Neural crest cell (in vitro differentiated cells): ENCODE results near the gene PXMP2. TPM values are rescaled to one million over a fixed set of nuclear protein-coding genes. Genes with fewer than 3 reads are reported as not detected.

Source experiments
- DNase-seq: peaks from one replicate; pipeline ENCODE4 v3.0.0; 2021; ENCODE audit warnings: low read depth, mixed read lengths, low spot score
- H3K27ac Mint-ChIP-seq: one replicate; pipeline ENCODE4 v1.8.0; 2021; ENCODE audit warnings: mild to moderate bottlenecking, mixed read lengths; ENCODE audit not compliant: unreplicated experiment
- H3K27me3 Mint-ChIP-seq: 2 replicates; pipeline ENCODE4 v1.8.0; 2021; ENCODE audit warnings: low read depth, mild to moderate bottlenecking, mixed read lengths
- H3K36me3 Mint-ChIP-seq: 2 replicates; pipeline ENCODE4 v1.8.0; 2021; ENCODE audit warnings: low read depth, mild to moderate bottlenecking, mixed read lengths
- H3K4me1 Mint-ChIP-seq: 2 replicates; pipeline ENCODE4 v1.8.0; 2021; ENCODE audit warnings: mixed read lengths
- H3K4me3 Mint-ChIP-seq: one replicate; pipeline ENCODE4 v1.8.0; 2021; ENCODE audit warnings: mild to moderate bottlenecking, mixed read lengths
- H3K9me3 Mint-ChIP-seq: 2 replicates; pipeline ENCODE4 v1.8.0; 2021; ENCODE audit warnings: mixed read lengths
- long read RNA-seq: library from polyadenylated mRNA; unstranded; transcript quantifications from one replicate; pipeline ENCODE4 v2.0.0, GENCODE V29; 2020
- total RNA-seq: library from RNA; stranded (reverse); gene quantifications from 2 replicates; pipeline ENCODE4 v1.2.1, GENCODE V29; 2021
- TF ChIP-seq, protein P1 (sequence below): fragments of 200-600 bp; sonication (generic); conservative IDR thresholded peaks from 2 replicates; pipeline ENCODE4 v1.5.0; 2021; ENCODE audit warnings: antibody characterized with exemption, mild to moderate bottlenecking

PXMP2 gene
- total RNA-seq = 31.0 and 33.5 TPM in 2 replicates
- long read RNA-seq, partial matches to known transcripts = 0 of 2 reads
- long read RNA-seq, other reads (novel, unspliced or antisense) = 0 of 2 reads

DNA sequence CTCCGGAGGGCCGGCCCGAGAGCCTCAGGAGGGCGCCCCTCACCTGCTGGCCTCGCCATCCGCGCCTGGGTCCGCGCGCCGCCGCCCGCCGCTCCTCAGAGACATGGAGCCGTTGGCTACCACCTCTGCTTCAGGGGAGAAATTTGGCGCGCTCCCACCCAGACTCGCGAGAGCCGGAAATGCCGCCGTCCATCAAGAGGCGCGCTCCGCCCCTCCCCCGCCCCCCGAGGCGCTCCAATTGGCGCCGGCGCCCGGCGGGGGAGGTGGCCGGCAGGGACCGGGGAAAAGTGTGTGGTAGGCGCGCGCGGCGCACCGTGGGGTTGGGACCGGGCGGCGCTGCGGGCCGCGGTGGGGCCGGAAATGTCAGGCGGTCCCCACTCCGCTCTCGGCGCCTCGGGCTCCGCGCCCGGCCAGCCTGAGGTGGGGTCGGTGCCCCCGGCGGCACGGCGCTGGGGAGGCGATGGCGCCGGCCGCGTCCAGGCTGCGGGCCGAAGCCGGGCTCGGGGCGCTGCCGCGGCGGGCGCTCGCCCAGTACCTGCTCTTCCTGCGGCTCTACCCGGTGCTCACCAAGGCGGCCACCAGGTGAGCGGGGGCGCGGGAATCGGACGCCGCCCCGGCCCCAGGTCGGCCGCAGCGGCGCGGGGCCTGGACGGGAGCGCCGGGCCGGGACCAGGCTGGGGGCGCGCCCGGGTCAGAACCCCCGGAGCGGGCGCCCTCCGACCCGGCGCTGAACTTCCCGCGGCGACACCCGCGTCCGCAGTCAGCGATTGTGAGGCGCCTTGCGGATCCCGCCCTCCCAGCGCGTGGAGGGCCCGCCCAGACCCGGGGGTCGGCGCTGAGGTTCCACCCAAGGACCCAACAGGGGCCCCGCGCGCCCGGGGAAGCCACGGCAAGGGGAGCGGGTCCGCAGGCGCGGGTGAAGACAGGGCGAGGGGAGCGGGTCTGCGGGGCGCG lies at the start of gene PXMP2, which contains the start of gene POLE:
Gene PXMP2, plus strand, starts transcription at position 377 of the 954 bp plus-strand sequence. Its CDS starts 84 bp downstream, at position 461.
Gene POLE, minus strand, starts transcription at position 132 of the 954 bp plus-strand sequence. Its CDS starts 27 bp downstream, at position 105.
- H3K4me3 Mint-ChIP-seq = peak within 1 kb of the TSS; percentile 90
- H3K36me3 Mint-ChIP-seq = peaks cover 28% of the 10 kb centered on the region
- H3K27me3 Mint-ChIP-seq = peaks cover 6% of the 10 kb centered on the region
- H3K4me1 Mint-ChIP-seq = peaks cover 24% of the 10 kb centered on the region
- peaks cover 6% of the 10 kb centered on the region for H3K9me3 Mint-ChIP-seq
- no peak within 1 kb of the TSS for H3K27ac Mint-ChIP-seq
- DNase-seq = peak; percentile 93
- TF ChIP-seq, protein P1, sequence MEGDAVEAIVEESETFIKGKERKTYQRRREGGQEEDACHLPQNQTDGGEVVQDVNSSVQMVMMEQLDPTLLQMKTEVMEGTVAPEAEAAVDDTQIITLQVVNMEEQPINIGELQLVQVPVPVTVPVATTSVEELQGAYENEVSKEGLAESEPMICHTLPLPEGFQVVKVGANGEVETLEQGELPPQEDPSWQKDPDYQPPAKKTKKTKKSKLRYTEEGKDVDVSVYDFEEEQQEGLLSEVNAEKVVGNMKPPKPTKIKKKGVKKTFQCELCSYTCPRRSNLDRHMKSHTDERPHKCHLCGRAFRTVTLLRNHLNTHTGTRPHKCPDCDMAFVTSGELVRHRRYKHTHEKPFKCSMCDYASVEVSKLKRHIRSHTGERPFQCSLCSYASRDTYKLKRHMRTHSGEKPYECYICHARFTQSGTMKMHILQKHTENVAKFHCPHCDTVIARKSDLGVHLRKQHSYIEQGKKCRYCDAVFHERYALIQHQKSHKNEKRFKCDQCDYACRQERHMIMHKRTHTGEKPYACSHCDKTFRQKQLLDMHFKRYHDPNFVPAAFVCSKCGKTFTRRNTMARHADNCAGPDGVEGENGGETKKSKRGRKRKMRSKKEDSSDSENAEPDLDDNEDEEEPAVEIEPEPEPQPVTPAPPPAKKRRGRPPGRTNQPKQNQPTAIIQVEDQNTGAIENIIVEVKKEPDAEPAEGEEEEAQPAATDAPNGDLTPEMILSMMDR = no peak

DNA sequence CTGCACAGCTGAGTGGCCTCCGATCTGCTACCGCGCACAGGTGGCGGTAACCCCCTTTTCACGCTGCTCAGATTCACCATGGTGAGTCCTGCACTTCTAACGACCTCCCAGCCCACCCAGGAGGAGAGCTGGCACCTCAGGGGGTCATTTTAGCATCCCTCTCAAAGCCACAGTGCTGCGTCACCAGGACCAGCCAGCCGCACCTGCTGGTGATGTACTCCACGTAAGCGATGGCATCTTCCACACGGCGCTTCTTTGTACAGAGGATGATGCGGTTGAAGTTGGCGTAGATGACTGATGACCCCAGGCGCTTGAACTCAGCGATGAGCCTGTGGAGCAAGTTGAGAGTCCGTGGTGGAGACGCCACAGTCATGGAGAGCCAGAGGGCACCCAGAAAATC lies 49.6 kb upstream of the PXMP2 start:
- TF ChIP-seq, protein P1 = no peak
- Mint-ChIP-seq H3K4me1 (no peaks in the 10 kb centered on the region), H3K9me3 (no peaks in the 10 kb centered on the region), H3K27ac (peak overlapping the region; percentile 36), H3K27me3 (no peaks in the 10 kb centered on the region), H3K4me3 (no peak overlapping the region), H3K36me3 (peaks cover 30% of the 10 kb centered on the region)
- no peak for DNase-seq

DNA sequence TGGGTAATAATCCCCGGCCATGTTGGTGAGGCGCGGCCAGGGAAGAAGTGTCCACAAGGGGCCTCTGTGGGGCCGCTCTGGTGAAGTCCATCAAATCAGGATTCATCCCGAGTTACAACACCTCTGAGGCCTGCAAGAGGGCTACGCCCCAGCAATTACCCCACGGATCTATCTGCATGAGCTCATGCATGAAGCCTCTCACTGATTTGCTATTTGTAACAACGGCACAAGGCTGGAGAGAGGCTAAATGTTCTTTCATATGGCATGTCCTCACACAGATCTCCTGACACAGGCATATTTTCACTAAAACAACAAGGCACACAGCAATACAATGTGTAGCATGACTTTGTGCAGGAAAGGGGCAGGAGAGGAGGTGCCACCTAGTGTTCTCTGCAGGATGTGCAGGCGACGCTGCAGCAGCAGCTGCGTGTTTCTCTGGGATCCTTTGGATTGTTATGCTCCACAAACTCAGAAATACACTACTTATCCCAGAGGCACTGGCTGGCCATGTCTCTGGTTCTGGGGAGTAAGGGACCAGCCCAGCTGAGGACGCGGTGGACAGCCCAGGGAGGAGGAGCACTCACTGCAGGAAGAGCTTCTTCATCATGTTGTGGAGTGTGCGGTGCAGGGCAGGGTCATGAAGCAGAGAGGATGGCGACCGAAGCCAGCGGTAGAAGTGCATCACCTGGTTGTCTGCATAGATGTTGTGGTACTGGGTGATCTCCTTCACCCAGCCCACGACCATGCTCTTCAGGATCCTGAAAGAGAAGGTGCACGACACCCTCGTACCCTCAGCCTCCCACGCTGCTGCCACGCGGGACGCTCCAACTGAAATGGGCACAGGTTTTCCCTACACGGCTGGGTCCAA lies 48.6 kb upstream of the PXMP2 start:
- Mint-ChIP-seq H3K36me3 (peaks cover 32% of the 10 kb centered on the region), H3K4me1 (no peaks in the 10 kb centered on the region), H3K9me3 (no peaks in the 10 kb centered on the region), H3K27me3 (no peaks in the 10 kb centered on the region), H3K4me3 (no peak overlapping the region), H3K27ac (peak overlapping the region; percentile 24)
- DNase-seq = no peak
- TF ChIP-seq, protein P1 = peak; percentile 80

DNA sequence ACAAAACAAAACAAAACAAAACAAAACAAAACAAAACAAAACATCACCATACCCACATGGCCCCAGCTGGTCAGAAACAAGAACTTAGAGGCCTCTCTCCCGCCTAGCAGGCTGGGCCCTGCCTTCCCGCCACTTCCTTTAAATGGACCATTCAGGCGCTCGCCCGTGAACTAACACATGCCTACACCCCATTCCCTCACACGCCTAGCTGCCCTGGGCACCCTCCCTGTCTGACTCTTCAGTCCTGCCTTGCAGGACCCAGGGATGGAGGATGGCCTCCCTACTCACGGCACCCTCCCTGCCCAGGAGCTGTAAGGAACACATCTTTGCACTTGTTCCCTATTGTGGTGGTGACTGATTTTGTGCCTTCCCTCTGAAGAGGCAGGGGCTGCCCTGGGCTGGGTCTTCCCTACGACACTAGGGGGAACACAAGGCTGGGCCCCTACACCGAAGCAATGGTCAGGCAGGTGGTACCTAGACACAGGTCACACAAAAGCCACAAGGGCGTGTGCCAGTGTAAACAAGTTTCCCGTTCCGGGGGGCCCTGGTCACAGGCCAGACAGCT lies 47.3 kb upstream of the PXMP2 start:
- H3K9me3 Mint-ChIP-seq = no peaks in the 10 kb centered on the region
- H3K4me1 Mint-ChIP-seq = no peaks in the 10 kb centered on the region
- H3K4me3 Mint-ChIP-seq = no peak overlapping the region
- DNase-seq = no peak
- H3K27ac Mint-ChIP-seq = no peak overlapping the region
- peaks cover 29% of the 10 kb centered on the region for H3K36me3 Mint-ChIP-seq
- TF ChIP-seq, protein P1 = no peak
- H3K27me3 Mint-ChIP-seq = no peaks in the 10 kb centered on the region

DNA sequence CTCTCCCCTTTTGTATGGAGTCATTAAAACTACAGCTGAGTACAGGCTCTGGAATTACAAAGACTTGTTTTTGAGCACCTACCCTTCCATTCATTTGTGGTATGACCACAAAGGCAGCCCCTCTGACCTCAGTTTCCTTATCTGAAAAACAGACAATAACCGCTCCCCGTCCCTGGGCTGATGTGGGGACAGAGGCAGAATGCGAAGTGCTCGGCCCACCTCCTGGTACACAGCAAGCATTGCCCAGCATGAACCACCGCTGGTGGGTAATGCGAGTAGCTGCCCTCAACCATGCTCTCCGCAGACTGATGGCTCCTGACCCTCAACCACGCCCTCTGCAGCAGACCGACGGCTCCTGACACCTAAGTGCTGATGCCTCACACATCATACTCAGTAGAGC lies 46.5 kb upstream of the PXMP2 start:
- no peaks in the 10 kb centered on the region for H3K9me3 Mint-ChIP-seq
- no peak overlapping the region for H3K4me3 Mint-ChIP-seq
- no peak for DNase-seq
- peaks cover 26% of the 10 kb centered on the region for H3K36me3 Mint-ChIP-seq
- no peaks in the 10 kb centered on the region for H3K27me3 Mint-ChIP-seq
- H3K4me1 Mint-ChIP-seq = no peaks in the 10 kb centered on the region
- H3K27ac Mint-ChIP-seq = no peak overlapping the region
- TF ChIP-seq, protein P1 = no peak
